IPS DF 6.9 (cell line): ENCODE data around the gene LMF1.
"Not testable (repeated sequence)": the region's sequence is repeated elsewhere in the genome, so short reads cannot be mapped to it uniquely, and the experiment has no call there.

ENCODE experiments used
- DNase-seq: peaks from one replicate; pipeline ENCODE4 v3.0.0-alpha.2; 2013; ENCODE audit warnings: low read depth, low spot score
- H3K27ac ChIP-seq: one replicate; pipeline ENCODE4 v1.5.1; 2013; ENCODE audit warnings: low read length, control low read depth
- H3K27me3 ChIP-seq: 2 replicates; pipeline ENCODE4 v1.6.1; 2013; ENCODE audit warnings: mild to moderate bottlenecking, low read length; ENCODE audit not compliant: control insufficient read depth, insufficient read depth
- H3K36me3 ChIP-seq: 2 replicates; pipeline ENCODE4 v1.6.1; 2013; ENCODE audit warnings: low read length; ENCODE audit not compliant: control insufficient read depth, insufficient read depth
- H3K4me1 ChIP-seq: 2 replicates; pipeline ENCODE4 v1.6.1; 2013; ENCODE audit warnings: low read length; ENCODE audit not compliant: control insufficient read depth, insufficient read depth
- H3K4me3 ChIP-seq: 2 replicates; pipeline ENCODE4 v1.5.1; 2013; ENCODE audit warnings: mild to moderate bottlenecking, low read length
- H3K9me3 ChIP-seq: 2 replicates; pipeline ENCODE4 v1.6.1; 2013; ENCODE audit warnings: low read length, inconsistent platforms; ENCODE audit not compliant: control insufficient read depth, insufficient read depth
- WGBS: extraction: QIAGEN DNeasy Blood & Tissue Kit; methylation state at CpG from one replicate; pipeline ENCODE4 v1.1.7; 2013; ENCODE audit warnings: mixed read lengths, missing lambda C conversion rate; ENCODE audit not compliant: insufficient read length, insufficient coverage; 5-methylcytosine and 5-hydroxymethylcytosine counted together

LMF1 gene

GRCh38 chr16:952321-952720 lies 18.5 kb downstream of the LMF1 start:
- H3K4me1 ChIP-seq = no peaks in the 10 kb centered on the region; the same call in 1 of the 2 replicates
- no CpG with 5 or more reads among the region's 12 CpGs for WGBS
- no peak overlapping the region for H3K27ac ChIP-seq
- no peaks in the 10 kb centered on the region for H3K27me3 ChIP-seq
- H3K9me3 ChIP-seq = no peaks in the 10 kb centered on the region
- DNase-seq = no peak
- H3K36me3 ChIP-seq = no peaks in the 10 kb centered on the region; the same call in 1 of the 2 replicates
- no peak overlapping the region for H3K4me3 ChIP-seq

DNA sequence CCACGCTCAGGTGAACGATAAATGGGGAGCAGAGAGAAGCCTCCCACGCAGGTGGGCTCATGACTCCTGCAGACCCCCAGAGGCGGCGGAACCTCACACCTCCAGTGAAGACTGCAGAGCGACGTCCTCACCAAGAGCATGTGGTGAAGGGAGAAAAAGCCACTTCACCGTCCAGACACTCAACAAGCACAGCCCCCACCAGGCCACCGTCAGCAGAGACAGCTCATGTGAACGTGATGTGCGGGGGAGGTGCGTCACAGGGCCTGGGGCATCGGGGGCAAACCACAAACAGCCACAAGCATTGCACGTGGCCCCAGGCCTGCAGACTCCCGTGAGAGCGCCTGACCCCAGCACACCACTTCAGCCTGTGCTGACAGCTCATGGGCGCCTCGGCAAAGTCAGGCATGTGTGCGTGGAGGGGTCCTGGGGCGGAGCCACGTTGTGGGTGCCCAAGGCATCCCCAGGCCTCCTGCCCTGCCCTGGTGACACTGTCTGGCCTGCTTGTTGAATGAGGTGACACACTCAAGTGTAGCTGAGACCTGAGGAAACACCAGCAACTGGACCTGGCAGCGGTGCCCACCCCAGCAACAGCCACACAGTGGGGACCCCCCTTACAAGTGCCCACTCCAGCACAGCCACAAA lies 19.0 kb downstream of the LMF1 start:
- H3K27me3 ChIP-seq = no peaks in the 10 kb centered on the region
- no peak overlapping the region for H3K4me3 ChIP-seq
- no peaks in the 10 kb centered on the region for H3K9me3 ChIP-seq
- no peak overlapping the region for H3K27ac ChIP-seq
- DNase-seq = no peak
- no peaks in the 10 kb centered on the region; the same call in 1 of the 2 replicates for H3K4me1 ChIP-seq
- no peaks in the 10 kb centered on the region; the same call in 1 of the 2 replicates for H3K36me3 ChIP-seq
- no CpG with 5 or more reads among the region's 22 CpGs for WGBS

- H3K4me3 ChIP-seq, H3K4me1 ChIP-seq, DNase-seq, H3K27ac ChIP-seq, H3K9me3 ChIP-seq, H3K27me3 ChIP-seq, H3K36me3 ChIP-seq: not testable (repeated sequence)
- no CpG with 5 or more reads among the region's 27 CpGs for WGBS
Observed at GRCh38 chr16:950733-951573, 19.8 kb downstream of the LMF1 start.

GRCh38 chr16:948767-949166 lies 22.0 kb downstream of the LMF1 start:
- not testable (repeated sequence) for DNase-seq, H3K9me3 ChIP-seq, H3K4me1 ChIP-seq, H3K27me3 ChIP-seq, H3K27ac ChIP-seq, H3K36me3 ChIP-seq, H3K4me3 ChIP-seq
- WGBS = no CpG with 5 or more reads among the region's 18 CpGs

- not testable (repeated sequence) for DNase-seq, H3K36me3 ChIP-seq, H3K4me3 ChIP-seq, H3K27ac ChIP-seq, H3K9me3 ChIP-seq, H3K4me1 ChIP-seq, H3K27me3 ChIP-seq
- no CpG with 5 or more reads among the region's 17 CpGs for WGBS
Observed at GRCh38 chr16:947922-948303, 22.9 kb downstream of the LMF1 start.

GRCh38 chr16:947255-947921 lies 23.4 kb downstream of the LMF1 start:
- no peak for DNase-seq
- Histone ChIP-seq H3K36me3 (no peaks in the 10 kb centered on the region; the same call in 1 of the 2 replicates), H3K27ac (no peak overlapping the region), H3K9me3 (no peaks in the 10 kb centered on the region), H3K4me1 (no peaks in the 10 kb centered on the region; the same call in 1 of the 2 replicates), H3K27me3 (no peaks in the 10 kb centered on the region), H3K4me3 (no peak overlapping the region)
- no CpG with 5 or more reads among the region's 21 CpGs for WGBS

DNA sequence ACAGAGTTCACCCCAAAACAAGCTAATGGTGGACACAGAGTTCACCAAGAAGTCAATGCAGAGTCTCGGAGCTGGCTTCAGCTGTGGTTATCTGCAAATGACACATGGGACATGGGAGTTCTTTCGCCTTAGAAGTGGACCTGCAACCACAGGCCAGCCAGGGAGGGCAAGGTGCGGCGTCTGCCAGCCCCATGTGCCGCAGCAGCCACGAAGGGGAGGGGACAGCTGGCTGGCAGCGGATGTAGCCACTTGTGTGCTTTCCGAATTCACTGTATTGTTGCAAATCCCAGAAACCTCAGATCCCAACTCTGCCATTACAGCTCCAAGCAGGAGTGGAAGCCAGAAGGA lies 24.8 kb downstream of the LMF1 start:
- WGBS = no CpG with 5 or more reads among the region's 8 CpGs
- no peak for DNase-seq
- H3K27ac ChIP-seq = no peak overlapping the region
- no peaks in the 10 kb centered on the region for H3K36me3 ChIP-seq
- H3K9me3 ChIP-seq = no peaks in the 10 kb centered on the region
- H3K4me1 ChIP-seq = no peaks in the 10 kb centered on the region
- H3K4me3 ChIP-seq = no peak overlapping the region
- H3K27me3 ChIP-seq = no peaks in the 10 kb centered on the region

GRCh38 chr16:945271-946047 lies 25.3 kb downstream of the LMF1 start:
- no peaks in the 10 kb centered on the region for H3K9me3 ChIP-seq
- no peak for DNase-seq
- no peaks in the 10 kb centered on the region for H3K36me3 ChIP-seq
- H3K4me3 ChIP-seq = no peak overlapping the region
- H3K4me1 ChIP-seq = no peaks in the 10 kb centered on the region
- H3K27me3 ChIP-seq = no peaks in the 10 kb centered on the region
- no peak overlapping the region for H3K27ac ChIP-seq
- 100% methylated on average over 3 of the region's 10 CpGs for WGBS

- no peaks in the 10 kb centered on the region for H3K27me3 ChIP-seq
- H3K4me3 ChIP-seq = no peak overlapping the region
- H3K36me3 ChIP-seq = no peaks in the 10 kb centered on the region
- WGBS = no CpG with 5 or more reads among the region's 5 CpGs
- DNase-seq = no peak
- no peaks in the 10 kb centered on the region; the same call in 1 of the 2 replicates for H3K4me1 ChIP-seq
- H3K27ac ChIP-seq = no peak overlapping the region
- no peaks in the 10 kb centered on the region for H3K9me3 ChIP-seq
Observed at GRCh38 chr16:943971-944370, 26.8 kb downstream of the LMF1 start.

- no peak for DNase-seq
- Histone ChIP-seq H3K27ac (no peak overlapping the region), H3K4me1 (no peaks in the 10 kb centered on the region; the same call in 1 of the 2 replicates), H3K9me3 (no peaks in the 10 kb centered on the region), H3K36me3 (no peaks in the 10 kb centered on the region), H3K27me3 (no peaks in the 10 kb centered on the region), H3K4me3 (no peak overlapping the region)
- no CpG with 5 or more reads among the region's 4 CpGs for WGBS
Observed at GRCh38 chr16:942436-943060, 28.2 kb downstream of the LMF1 start.
